HepG2 (cell line): ENCODE measurements around the gene NEK11. TPM values are rescaled to one million over a fixed set of nuclear protein-coding genes. Genes with fewer than 3 reads are reported as not detected.
A peak's percentile ranks its signal among the peaks of the same experiment; 100 is the strongest.

Experiments
- ELF1 ChIP-seq: sonication (generic); formaldehyde crosslinking; IDR thresholded peaks from 2 replicates; pipeline ENCODE4 v1.4.0; 2020; ENCODE audit warnings: missing genetic modification reagents
- FOXA3 ChIP-seq: IDR thresholded peaks from 2 replicates; pipeline ENCODE4 v1.6.1; 2016; ENCODE audit warnings: missing genetic modification reagents, missing compliant biosample characterization
- GABPA ChIP-seq, 2 experiments: IDR thresholded peaks; 2 replicates each; pipeline ENCODE4 v1.6.1; 2011 to 2016; ENCODE audit warnings: low read depth in 2 of 2, low read length in 1 of 2, missing biosample characterization in 1 of 2, missing genetic modification characterization in 1 of 2
- HOXA9 ChIP-seq: sonication (generic); formaldehyde crosslinking; IDR thresholded peaks from 2 replicates; pipeline ENCODE4 v1.8.1; 2022; ENCODE audit warnings: missing genetic modification reagents, mild to moderate bottlenecking, moderate library complexity, borderline replicate concordance
- MAFK ChIP-seq, 2 experiments: IDR thresholded peaks in 1 of 2; conservative IDR thresholded peaks in 1 of 2; 2 replicates each; pipeline ENCODE4 v1.6.1; 2011; ENCODE audit warnings: improper control_type of control experiment in 2 of 2, low read length in 2 of 2
- NAIF1 ChIP-seq: sonication (generic); formaldehyde crosslinking; IDR thresholded peaks from 2 replicates; pipeline ENCODE4 v1.5.0; 2020; ENCODE audit warnings: mild to moderate bottlenecking, missing genetic modification reagents, borderline replicate concordance
- NCOA1 ChIP-seq: sonication (generic); formaldehyde crosslinking; IDR thresholded peaks from 2 replicates; pipeline ENCODE4 v1.9.0; 2021; ENCODE audit warnings: missing genetic modification reagents
- POGZ ChIP-seq: sonication (generic); formaldehyde crosslinking; IDR thresholded peaks from 2 replicates; pipeline ENCODE4 v1.4.0; 2020; ENCODE audit warnings: mild to moderate bottlenecking, missing genetic modification reagents
- RXRB ChIP-seq: IDR thresholded peaks from 2 replicates; pipeline ENCODE4 v1.6.1; 2016; ENCODE audit warnings: borderline replicate concordance, missing genetic modification reagents, missing compliant biosample characterization
- SP5 ChIP-seq: IDR thresholded peaks from 2 replicates; pipeline ENCODE4 v1.6.1; 2016; ENCODE audit warnings: low read depth, borderline replicate concordance
- TBX3 ChIP-seq: fragments of 450-650 bp; IDR thresholded peaks from 2 replicates; pipeline ENCODE4 v1.6.1; 2017; ENCODE audit warnings: antibody characterized with exemption, mild to moderate bottlenecking, inconsistent platforms, borderline replicate concordance
- ZBTB34 ChIP-seq: sonication (generic); formaldehyde crosslinking; IDR thresholded peaks from 2 replicates; pipeline ENCODE4 v1.8.0; 2022; ENCODE audit warnings: mild to moderate bottlenecking, missing genetic modification reagents
- ZNF546 ChIP-seq: sonication (generic); formaldehyde crosslinking; conservative IDR thresholded peaks from 2 replicates; pipeline ENCODE4 v1.8.1; 2023; ENCODE audit warnings: mild to moderate bottlenecking, missing genetic modification reagents
- ZNF639 ChIP-seq: conservative IDR thresholded peaks from 2 replicates; pipeline ENCODE4 v1.6.1; 2018; ENCODE audit warnings: missing genetic modification reagents
- ZNF670 ChIP-seq: sonication (generic); formaldehyde crosslinking; IDR thresholded peaks from 2 replicates; pipeline ENCODE4 v1.8.0; 2022; ENCODE audit warnings: mild to moderate bottlenecking, missing genetic modification reagents, borderline replicate concordance
- ZNF747 ChIP-seq: sonication (generic); formaldehyde crosslinking; IDR thresholded peaks from 2 replicates; pipeline ENCODE4 v1.8.1; 2023; ENCODE audit warnings: missing genetic modification reagents, mild to moderate bottlenecking, borderline replicate concordance
- polyA plus RNA-seq, 8 experiments: library from polyadenylated mRNA; depleted of rRNA in 3 of 8; stranded (reverse) in 7 of 8; unstranded in 1 of 8; fragments of >200 nt; fragmentation: Illumina TruSeq in 4 of 8; extraction: Trizol in 4 of 8; gene quantifications; 2 replicates each; pipeline versions ENCODE4 v1.2.1 to v1.2.3, GENCODE V29; 2011 to 2016; ENCODE audit warnings: low read depth in 4 of 8, missing spikeins in 1 of 8, mixed read lengths in 1 of 8; ENCODE audit not compliant: insufficient read depth in 1 of 8
- total RNA-seq, 5 experiments: library from RNA; depleted of rRNA; stranded (reverse); fragments of >200 nt; fragmentation: Illumina TruSeq; extraction: Trizol; gene quantifications; 2 replicates each; pipeline ENCODE4 v1.2.3, GENCODE V29; 2016; ENCODE audit warnings: low read depth in 1 of 5
- TF ChIP-seq, protein P1 (sequence below): sonication (generic); formaldehyde crosslinking; IDR thresholded peaks from 2 replicates; pipeline ENCODE4 v1.9.0; 2021; ENCODE audit warnings: missing genetic modification reagents, mild to moderate bottlenecking, borderline replicate concordance
- TF ChIP-seq, protein P2 (sequence below): IDR thresholded peaks from 2 replicates; pipeline ENCODE4 v1.6.1; 2012; ENCODE audit warnings: low read length, improper control_type of control experiment
- TF ChIP-seq, protein P3 (sequence below): sonication (generic); formaldehyde crosslinking; IDR thresholded peaks from 2 replicates; pipeline ENCODE4 v1.5.1; 2020; ENCODE audit warnings: missing genetic modification reagents, mild to moderate bottlenecking, borderline replicate concordance

The NEK11 gene
- total and polyA plus RNA-seq, 2 of the 13 experiments (the other 11 are each of a cell fraction or from before 2014, with no cell fraction given): 0.95 to 2.2 TPM

- TF ChIP-seq POGZ: peak; percentile 64; the same call in 1 of the 2 replicates
- peak; percentile 55; the same call in 1 of the 2 replicates for TF ChIP-seq SP5 (CRISPR knock-in tag)
- peak; percentile 45 for TF ChIP-seq FOXA3 (CRISPR knock-in tag)
- TF ChIP-seq HOXA9 (CRISPR knock-in tag): 0 out of 2 replicates have a peak, but pooled peaks have one; percentile 30
- peak; percentile 58; the same call in 1 of the 2 replicates for TF ChIP-seq RXRB (CRISPR knock-in tag)
- TF ChIP-seq NCOA1 (CRISPR knock-in tag): 0 out of 2 replicates have a peak, but pooled peaks have one; percentile 27
- no peak for TF ChIP-seq ZNF747 (CRISPR knock-in tag)
- peak; percentile 99 for TF ChIP-seq ELF1 (CRISPR knock-in tag)
- TF ChIP-seq ZNF639: no peak
- no peak for TF ChIP-seq TBX3
- no peak for TF ChIP-seq ZBTB34 (CRISPR knock-in tag)
- peak; percentile 20; the same call in 1 of the 2 replicates for TF ChIP-seq NAIF1 (CRISPR knock-in tag)
- TF ChIP-seq, protein P1, sequence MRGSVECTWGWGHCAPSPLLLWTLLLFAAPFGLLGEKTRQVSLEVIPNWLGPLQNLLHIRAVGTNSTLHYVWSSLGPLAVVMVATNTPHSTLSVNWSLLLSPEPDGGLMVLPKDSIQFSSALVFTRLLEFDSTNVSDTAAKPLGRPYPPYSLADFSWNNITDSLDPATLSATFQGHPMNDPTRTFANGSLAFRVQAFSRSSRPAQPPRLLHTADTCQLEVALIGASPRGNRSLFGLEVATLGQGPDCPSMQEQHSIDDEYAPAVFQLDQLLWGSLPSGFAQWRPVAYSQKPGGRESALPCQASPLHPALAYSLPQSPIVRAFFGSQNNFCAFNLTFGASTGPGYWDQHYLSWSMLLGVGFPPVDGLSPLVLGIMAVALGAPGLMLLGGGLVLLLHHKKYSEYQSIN (CRISPR knock-in tag): no peak
- TF ChIP-seq, protein P2, sequence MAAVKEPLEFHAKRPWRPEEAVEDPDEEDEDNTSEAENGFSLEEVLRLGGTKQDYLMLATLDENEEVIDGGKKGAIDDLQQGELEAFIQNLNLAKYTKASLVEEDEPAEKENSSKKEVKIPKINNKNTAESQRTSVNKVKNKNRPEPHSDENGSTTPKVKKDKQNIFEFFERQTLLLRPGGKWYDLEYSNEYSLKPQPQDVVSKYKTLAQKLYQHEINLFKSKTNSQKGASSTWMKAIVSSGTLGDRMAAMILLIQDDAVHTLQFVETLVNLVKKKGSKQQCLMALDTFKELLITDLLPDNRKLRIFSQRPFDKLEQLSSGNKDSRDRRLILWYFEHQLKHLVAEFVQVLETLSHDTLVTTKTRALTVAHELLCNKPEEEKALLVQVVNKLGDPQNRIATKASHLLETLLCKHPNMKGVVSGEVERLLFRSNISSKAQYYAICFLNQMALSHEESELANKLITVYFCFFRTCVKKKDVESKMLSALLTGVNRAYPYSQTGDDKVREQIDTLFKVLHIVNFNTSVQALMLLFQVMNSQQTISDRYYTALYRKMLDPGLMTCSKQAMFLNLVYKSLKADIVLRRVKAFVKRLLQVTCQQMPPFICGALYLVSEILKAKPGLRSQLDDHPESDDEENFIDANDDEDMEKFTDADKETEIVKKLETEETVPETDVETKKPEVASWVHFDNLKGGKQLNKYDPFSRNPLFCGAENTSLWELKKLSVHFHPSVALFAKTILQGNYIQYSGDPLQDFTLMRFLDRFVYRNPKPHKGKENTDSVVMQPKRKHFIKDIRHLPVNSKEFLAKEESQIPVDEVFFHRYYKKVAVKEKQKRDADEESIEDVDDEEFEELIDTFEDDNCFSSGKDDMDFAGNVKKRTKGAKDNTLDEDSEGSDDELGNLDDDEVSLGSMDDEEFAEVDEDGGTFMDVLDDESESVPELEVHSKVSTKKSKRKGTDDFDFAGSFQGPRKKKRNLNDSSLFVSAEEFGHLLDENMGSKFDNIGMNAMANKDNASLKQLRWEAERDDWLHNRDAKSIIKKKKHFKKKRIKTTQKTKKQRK: no peak
- peak; percentile 73 for TF ChIP-seq ZNF546 (CRISPR knock-in tag)
- no peak for TF ChIP-seq ZNF670 (CRISPR knock-in tag)
- peak; percentile 61 for TF ChIP-seq GABPA (IDR thresholded peaks at IDR 0.05; ENCODE audit: low read depth, low read length)
- TF ChIP-seq GABPA (CRISPR knock-in tag; IDR thresholded peaks at IDR 0.05; ENCODE audit: low read depth): peak; percentile 88
- no peak for TF ChIP-seq MAFK (conservative IDR thresholded peaks at IDR 0.05 in 1 of 2, IDR thresholded peaks at IDR 0.05 in 1 of 2; ENCODE audit: low read length in 2 of 2)
- TF ChIP-seq, protein P3, sequence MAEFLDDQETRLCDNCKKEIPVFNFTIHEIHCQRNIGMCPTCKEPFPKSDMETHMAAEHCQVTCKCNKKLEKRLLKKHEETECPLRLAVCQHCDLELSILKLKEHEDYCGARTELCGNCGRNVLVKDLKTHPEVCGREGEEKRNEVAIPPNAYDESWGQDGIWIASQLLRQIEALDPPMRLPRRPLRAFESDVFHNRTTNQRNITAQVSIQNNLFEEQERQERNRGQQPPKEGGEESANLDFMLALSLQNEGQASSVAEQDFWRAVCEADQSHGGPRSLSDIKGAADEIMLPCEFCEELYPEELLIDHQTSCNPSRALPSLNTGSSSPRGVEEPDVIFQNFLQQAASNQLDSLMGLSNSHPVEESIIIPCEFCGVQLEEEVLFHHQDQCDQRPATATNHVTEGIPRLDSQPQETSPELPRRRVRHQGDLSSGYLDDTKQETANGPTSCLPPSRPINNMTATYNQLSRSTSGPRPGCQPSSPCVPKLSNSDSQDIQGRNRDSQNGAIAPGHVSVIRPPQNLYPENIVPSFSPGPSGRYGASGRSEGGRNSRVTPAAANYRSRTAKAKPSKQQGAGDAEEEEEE (CRISPR knock-in tag): no peak
These were observed at the start of gene NEK11, which contains the start of gene ASTE1 (continued) for GRCh38 chr3:131026321-131027151.
